Middle frontal gyrus (tissue), 1 donor: ENCODE measurements around the gene RASSF7.

Experiments
- DNase-seq: peaks from one replicate; pipeline ENCODE4 v3.0.0-alpha.2; 2015; ENCODE audit warnings: low spot score; ENCODE audit errors: extremely low spot score

The RASSF7 gene

DNA sequence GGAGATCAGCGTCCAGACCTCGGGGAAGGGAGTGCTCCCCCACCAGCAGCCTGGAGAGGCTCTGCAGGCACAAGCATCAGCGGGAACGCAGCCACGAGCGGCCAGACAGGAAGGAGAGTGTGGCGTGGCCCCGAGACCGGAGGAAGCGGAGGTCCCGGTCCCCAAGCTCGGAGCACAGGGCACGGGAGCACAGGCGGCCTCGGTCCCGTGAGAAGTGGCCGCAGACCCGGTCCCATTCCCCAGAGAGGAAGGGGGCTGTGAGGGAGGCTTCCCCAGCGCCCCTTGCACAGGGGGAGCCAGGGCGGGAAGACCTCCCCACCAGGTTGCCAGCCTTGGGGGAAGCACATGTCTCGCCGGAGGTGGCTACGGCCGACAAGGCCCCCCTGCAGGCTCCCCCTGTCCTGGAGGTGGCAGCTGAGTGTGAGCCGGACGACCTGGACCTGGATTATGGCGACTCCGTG is 48.1 kb downstream of the RASSF7 start:
- no peak for DNase-seq

DNA sequence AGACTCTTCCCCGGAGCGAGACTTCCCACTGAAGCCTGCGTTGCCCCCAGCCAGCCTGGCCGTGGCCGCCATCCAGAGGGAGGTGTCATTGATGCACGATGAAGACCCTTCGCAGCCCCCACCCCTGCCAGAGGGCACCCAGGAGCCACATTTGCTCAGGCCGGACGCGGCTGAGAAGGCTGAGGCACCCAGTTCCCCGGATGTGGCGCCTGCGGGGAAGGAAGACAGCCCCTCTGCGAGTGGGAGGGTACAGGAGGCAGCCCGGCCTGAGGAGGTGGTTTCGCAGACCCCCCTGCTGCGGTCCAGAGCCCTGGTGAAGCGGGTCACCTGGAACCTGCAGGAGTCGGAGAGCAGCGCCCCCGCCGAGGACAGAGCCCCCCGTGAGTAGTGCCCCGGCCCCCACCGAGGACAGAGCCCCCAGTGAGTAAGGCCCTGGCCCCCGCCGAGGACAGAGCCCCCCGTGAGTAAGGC is 48.6 kb downstream of the RASSF7 start:
- DNase-seq, result no peak

DNA sequence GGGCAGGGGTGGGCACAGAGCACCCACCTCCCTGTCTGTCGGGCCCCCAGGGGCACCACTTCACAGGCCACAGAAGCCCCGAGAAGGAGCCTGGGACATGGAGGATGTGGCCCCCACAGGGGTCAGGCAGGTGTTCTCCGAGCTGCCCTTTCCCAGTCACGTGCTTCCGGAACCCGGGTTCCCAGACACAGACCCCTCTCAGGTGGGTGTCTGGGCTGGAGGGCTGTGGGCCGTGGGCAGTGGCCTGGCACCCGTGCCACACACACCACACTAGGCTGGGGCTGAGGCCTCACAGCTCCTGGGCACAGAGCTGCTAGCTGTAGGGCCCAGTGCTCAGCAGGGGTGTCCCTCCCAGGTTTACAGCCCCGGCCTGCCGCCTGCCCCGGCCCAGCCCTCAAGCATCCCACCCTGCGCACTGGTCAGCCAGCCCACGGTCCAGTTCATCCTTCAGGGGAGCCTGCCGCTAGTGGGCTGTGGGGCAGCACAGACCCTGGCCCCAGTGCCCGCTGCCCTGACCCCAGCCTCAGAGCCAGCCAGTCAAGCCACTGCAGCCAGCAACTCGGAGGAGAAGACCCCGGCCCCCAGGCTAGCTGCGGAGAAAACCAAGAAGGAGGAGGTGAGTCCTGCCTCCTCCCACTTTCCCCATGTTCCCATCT is 49.5 kb downstream of the RASSF7 start:
- no peak for DNase-seq

DNA sequence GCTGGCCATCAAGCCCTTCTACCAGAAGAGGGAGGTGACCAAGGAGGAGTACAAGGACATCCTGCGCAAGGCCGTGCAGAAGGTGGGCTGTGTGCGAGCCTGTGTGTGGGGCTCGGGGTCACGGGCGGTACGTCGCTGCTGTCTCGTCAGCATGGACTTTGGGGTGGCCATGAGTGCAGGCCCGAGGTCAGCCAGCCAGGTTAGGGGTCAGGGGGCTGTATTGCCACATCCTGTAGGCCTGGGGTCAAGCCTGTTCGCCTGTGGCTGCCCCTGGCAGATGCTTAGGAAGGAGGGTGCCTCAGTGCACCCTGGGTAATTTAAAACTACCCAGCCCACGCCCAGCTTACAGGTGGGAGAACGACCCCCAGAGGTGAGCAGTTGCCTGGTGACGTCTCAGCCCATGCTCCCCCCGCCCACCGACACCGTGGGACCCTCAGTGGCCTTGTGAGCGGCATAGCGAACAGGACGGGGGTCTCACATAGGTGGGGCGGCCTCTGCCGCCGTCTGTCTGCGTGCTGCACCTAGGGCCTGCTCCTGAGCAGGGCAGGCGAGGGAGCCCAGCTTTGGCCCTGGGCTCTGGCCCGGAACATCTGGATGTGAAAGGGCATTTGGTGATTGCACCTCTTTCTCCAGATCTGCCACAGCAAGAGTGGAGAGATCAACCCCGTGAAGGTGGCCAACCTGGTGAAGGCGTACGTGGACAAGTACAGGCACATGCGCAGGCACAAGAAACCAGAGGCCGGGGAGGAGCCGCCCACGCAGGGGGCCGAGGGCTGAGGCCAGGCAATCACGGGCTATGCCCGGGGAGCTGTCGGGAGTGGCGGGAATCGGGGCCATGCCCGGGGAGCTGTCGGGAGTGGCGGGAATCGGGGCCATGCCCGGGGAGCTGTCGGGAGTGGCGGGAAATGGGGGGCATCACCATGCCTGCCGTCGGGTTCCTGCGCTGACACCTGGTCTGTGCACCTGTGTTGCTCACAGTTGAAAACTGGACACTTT is 50.5 kb downstream of the RASSF7 start:
- no peak for DNase-seq

DNA sequence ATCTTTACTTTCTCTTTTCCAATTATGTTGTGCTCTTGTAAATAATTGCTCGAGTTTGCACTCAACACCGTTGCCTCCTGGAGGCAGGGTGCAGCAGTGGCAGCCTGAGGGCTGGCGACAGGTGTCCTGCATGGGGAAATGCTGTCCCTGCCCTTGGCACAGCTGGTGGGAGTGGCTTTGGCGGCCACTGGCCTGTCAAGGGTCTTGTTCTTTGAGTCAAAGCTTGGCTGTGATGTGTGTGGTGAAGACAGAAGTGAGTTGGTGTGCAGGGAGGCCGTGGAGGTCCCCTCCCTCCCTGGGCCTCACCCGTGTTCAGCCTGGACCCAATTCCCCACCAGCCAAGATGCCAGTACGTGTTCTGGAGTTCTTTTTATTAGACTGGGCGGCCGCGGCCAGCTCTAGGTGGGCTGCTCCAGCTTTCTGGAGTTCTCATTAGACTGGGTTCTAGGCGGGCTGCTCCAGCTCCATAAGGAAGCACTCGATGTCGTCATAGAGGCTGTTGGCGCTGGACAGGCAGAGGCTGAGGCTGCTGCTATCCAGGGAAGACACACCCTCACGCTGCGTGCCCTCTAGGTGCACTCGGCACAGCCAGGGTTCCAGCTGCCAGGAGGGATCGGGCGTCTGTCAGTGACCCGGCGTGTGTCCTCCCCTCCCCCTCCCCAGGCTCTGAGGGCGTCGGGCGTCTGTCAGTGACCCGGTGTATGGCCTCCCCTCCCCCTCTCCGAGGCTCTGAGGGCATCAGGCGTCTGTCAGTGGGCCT is 51.6 kb downstream of the RASSF7 start:
- no peak for DNase-seq

DNA sequence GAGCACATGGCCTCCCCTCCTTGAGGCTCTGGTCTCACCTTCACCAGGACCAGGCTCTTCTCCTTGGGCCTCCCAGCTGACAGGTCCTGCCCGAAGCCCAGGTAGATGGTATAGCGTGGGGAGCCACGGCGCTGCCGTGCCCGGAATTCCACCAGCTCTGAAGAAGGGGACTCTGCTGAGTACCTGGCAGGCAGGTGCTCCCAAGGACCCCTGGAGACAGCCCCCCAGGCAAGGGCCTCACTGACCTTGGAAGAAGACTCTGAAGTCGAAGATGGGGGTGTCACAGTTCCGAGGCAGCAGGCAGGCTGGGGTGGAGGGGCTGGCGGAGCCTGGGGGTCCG is 52.2 kb downstream of the RASSF7 start:
- DNase-seq, result no peak

DNA sequence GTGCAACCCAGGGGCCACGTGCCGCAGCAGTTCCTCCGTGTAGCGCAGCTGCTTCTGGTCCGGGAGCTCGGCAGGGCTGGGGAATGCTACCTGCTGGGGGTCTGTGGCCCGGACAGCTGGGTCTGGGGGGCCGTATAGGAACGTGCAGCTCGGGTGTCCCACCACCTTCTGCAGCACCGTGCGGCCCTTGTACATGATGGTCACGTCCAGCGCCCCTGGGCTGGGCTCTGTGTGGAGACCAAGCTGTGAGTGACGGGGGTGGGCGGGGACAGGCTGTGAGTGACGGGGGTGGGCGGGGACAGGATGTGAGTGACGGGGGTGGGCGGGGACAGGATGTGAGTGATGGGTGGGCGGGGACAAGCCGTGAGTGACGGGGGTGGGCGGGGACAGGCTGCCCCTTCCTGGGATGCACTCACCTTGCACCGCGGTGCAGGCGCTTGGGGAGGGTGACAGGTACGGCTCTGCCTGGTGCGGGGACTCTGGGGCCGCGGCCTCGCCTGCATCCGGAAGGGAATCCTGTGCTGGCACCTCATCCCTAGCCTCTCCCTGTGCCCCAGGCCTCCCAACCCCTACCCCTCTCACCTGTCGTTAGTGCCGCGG is 52.7 kb downstream of the RASSF7 start:
- DNase-seq, result no peak
